HepG2 (cell line): ENCODE results near the gene CNNM2. TPM values are rescaled to one million over a fixed set of nuclear protein-coding genes. Genes with fewer than 3 reads are reported as not detected.

Experiments
- ATAC-seq: fragments of 200-7000 bp; cut with Tn5 transposase; 3 replicates; pipeline ENCODE4 v1.9.1; 2020; ENCODE audit warnings: mild to moderate bottlenecking, moderate library complexity
- BruUV-seq: library from RNA; stranded (reverse); fragments of 400-500 nt; replicated peaks from 2 replicates; lab custom pipeline; 2021; lab: Mats Ljungman, UMichigan
- CTCF ChIA-PET: fragments of 300-600 bp; formaldehyde crosslinking; extraction: SDS; loops from one replicate; lab custom pipeline; 2021; ENCODE audit warnings: low total read pairs, inconsistent platforms, low intra/inter-chr PET ratio; lab: Yijun Ruan, JAX
- POLR2A ChIA-PET: fragments of 350-600 bp; sonication (Branson Sonifier 250); formaldehyde crosslinking; loops from one replicate; lab custom pipeline; 2020; ENCODE audit warnings: antibody characterized with exemption, inconsistent platforms; lab: Yijun Ruan, JAX
- DNase-seq: peaks from one replicate; pipeline ENCODE4 v3.0.0-alpha.2; 2015; ENCODE audit warnings: low spot score
- FAIRE-seq: peaks from 3 replicates; lab custom pipeline; 2011; peaks lifted over from hg19 to GRCh38; lab: Jason Lieb, UNC
- H2AFZ ChIP-seq: one replicate; pipeline ENCODE4 v1.6.1; 2011; ENCODE audit warnings: low read length, inconsistent platforms
- H3K27ac ChIP-seq: fragments of 300-600 bp; 3 replicates; pipeline ENCODE4 v1.8.0; 2011; ENCODE audit warnings: mixed run types, mild to moderate bottlenecking, mixed read lengths, low read length, inconsistent platforms; ENCODE audit not compliant: insufficient read depth; ENCODE audit errors: extremely low read length
- H3K27me3 ChIP-seq, 2 experiments: fragments of 200-600 bp in 1 of 2; 2 replicates in 1 of 2; 3 replicates in 1 of 2; pipeline versions ENCODE4 v1.6.0 to v1.8.0; 2011; ENCODE audit warnings: low read length in 2 of 2, mild to moderate bottlenecking in 2 of 2, moderate library complexity in 2 of 2, inconsistent platforms in 1 of 2; ENCODE audit not compliant: insufficient read depth in 2 of 2, control insufficient read depth in 1 of 2
- H3K36me3 ChIP-seq, 2 experiments: fragments of 200-600 bp in 1 of 2; replicated peaks in 1 of 2; 2 replicates in 1 of 2; 3 replicates in 1 of 2; pipeline versions ENCODE4 v1.5.1 to v1.8.0; 2011; ENCODE audit warnings: low read length in 2 of 2, inconsistent platforms in 1 of 2; ENCODE audit not compliant: insufficient read depth in 2 of 2, control insufficient read depth in 1 of 2
- H3K4me1 ChIP-seq: 2 replicates; pipeline ENCODE4 v1.5.1; 2012; ENCODE audit warnings: low read length, inconsistent platforms; ENCODE audit not compliant: insufficient read depth
- H3K4me2 ChIP-seq: 2 replicates; pipeline ENCODE4 v1.6.0; 2011; ENCODE audit warnings: low read depth, low read length, inconsistent platforms
- H3K4me3 ChIP-seq, 3 experiments: fragments of 200-600 bp in 1 of 3; sonication (generic), shearing (Covaris generic) in 1 of 3; replicated peaks in 1 of 3; 2 replicates each; pipeline ENCODE4 v1.5.1; 2011 to 2016; ENCODE audit warnings: low read length in 3 of 3, inconsistent platforms in 2 of 3, low read depth in 2 of 3, mild to moderate bottlenecking in 2 of 3, control low read depth in 1 of 3, mixed read lengths in 1 of 3; ENCODE audit not compliant: insufficient read depth in 1 of 3
- H3K79me2 ChIP-seq: one replicate; pipeline ENCODE4 v1.6.1; 2011; ENCODE audit warnings: low read length, inconsistent platforms; ENCODE audit not compliant: insufficient read depth
- H3K9ac ChIP-seq: 2 replicates; pipeline ENCODE4 v1.6.0; 2011; ENCODE audit warnings: mild to moderate bottlenecking, low read depth, low read length, inconsistent platforms; ENCODE audit not compliant: insufficient read depth
- H3K9me3 ChIP-seq: 2 replicates; pipeline ENCODE4 v1.5.1; 2012; ENCODE audit warnings: mild to moderate bottlenecking, low read length
- H4K20me1 ChIP-seq: 2 replicates; pipeline ENCODE4 v1.6.0; 2011; ENCODE audit warnings: inconsistent platforms, mild to moderate bottlenecking, low read length, moderate library complexity; ENCODE audit not compliant: insufficient read depth
- HNRNPL ChIP-seq: fragments of 200-400 bp; formaldehyde crosslinking; IDR thresholded peaks from 2 replicates; pipeline ENCODE4 v1.6.1; 2017; ENCODE audit warnings: mild to moderate bottlenecking, low read depth, low read length
- MAFG ChIP-seq: sonication (generic); formaldehyde crosslinking; IDR thresholded peaks from 2 replicates; pipeline ENCODE4 v1.5.1; 2020; ENCODE audit warnings: mild to moderate bottlenecking, missing genetic modification reagents
- NR2F2 ChIP-seq: IDR thresholded peaks from 2 replicates; pipeline ENCODE4 v1.6.1; 2012; ENCODE audit warnings: low read depth, inconsistent platforms, borderline replicate concordance
- PAX8 ChIP-seq: sonication (generic); formaldehyde crosslinking; IDR thresholded peaks from 2 replicates; pipeline ENCODE4 v1.8.0; 2022; ENCODE audit warnings: mild to moderate bottlenecking, missing genetic modification reagents, borderline replicate concordance
- SAP130 ChIP-seq: IDR thresholded peaks from 2 replicates; pipeline ENCODE4 v1.6.1; 2016; ENCODE audit warnings: low read depth
- SETDB1 ChIP-seq: sonication (generic); formaldehyde crosslinking; IDR thresholded peaks from 2 replicates; pipeline ENCODE4 v1.5.1; 2020; ENCODE audit warnings: missing genetic modification reagents, mild to moderate bottlenecking, borderline replicate concordance
- SMARCC2 ChIP-seq: fragments of 450-650 bp; IDR thresholded peaks from 2 replicates; pipeline ENCODE4 v1.6.1; 2017; ENCODE audit warnings: antibody characterized with exemption, mild to moderate bottlenecking
- ZC3H4 ChIP-seq: sonication (generic); formaldehyde crosslinking; IDR thresholded peaks from 2 replicates; pipeline ENCODE4 v1.4.0; 2020; ENCODE audit warnings: missing genetic modification reagents, borderline replicate concordance
- ZEB1 ChIP-seq: IDR thresholded peaks from 2 replicates; pipeline ENCODE4 v1.6.1; 2012; ENCODE audit warnings: mild to moderate bottlenecking, low read depth, inconsistent platforms; ENCODE audit not compliant: insufficient replicate concordance
- ZNF205 ChIP-seq: IDR thresholded peaks from 2 replicates; pipeline ENCODE4 v1.6.1; 2018; ENCODE audit warnings: missing biosample characterization, missing genetic modification reagents
- ZNF747 ChIP-seq: sonication (generic); formaldehyde crosslinking; IDR thresholded peaks from 2 replicates; pipeline ENCODE4 v1.8.1; 2023; ENCODE audit warnings: missing genetic modification reagents, mild to moderate bottlenecking, borderline replicate concordance
- ZNF891 ChIP-seq: sonication (generic); formaldehyde crosslinking; IDR thresholded peaks from 2 replicates; pipeline ENCODE4 v1.5.0; 2020; ENCODE audit warnings: mild to moderate bottlenecking, missing genetic modification reagents
- ZSCAN22 ChIP-seq: sonication (generic); formaldehyde crosslinking; IDR thresholded peaks from 2 replicates; pipeline ENCODE4 v1.4.0; 2020; ENCODE audit warnings: mild to moderate bottlenecking, missing genetic modification reagents
- WGBS: methylation state at CpG from one replicate; pipeline ENCODE4 v1.1.6; 2017; ENCODE audit warnings: low lambda C conversion rate; 5-methylcytosine and 5-hydroxymethylcytosine counted together
- in situ Hi-C: cut with HindIII; loops from 2 replicates; pipeline ENCODE4 v1.10.0; 2017; ENCODE audit warnings: low pct_unique_long_range_greater_than_20kb; ENCODE audit not compliant: extremely low pct_ligation_motif_present
- intact Hi-C: fragments of 100-400 bp; cut with micrococcal nuclease; formaldehyde crosslinking; loops from one replicate; pipeline ENCODE4 v1.10.0; 2022; ENCODE audit not compliant: unreplicated experiment
- polyA plus RNA-seq, 8 experiments: library from polyadenylated mRNA; depleted of rRNA in 3 of 8; stranded (reverse) in 7 of 8; unstranded in 1 of 8; fragments of >200 nt; fragmentation: Illumina TruSeq in 4 of 8; extraction: Trizol in 4 of 8; gene quantifications; 2 replicates each; pipeline versions ENCODE4 v1.2.1 to v1.2.3, GENCODE V29; 2011 to 2016; ENCODE audit warnings: low read depth in 4 of 8, missing spikeins in 1 of 8, mixed read lengths in 1 of 8; ENCODE audit not compliant: insufficient read depth in 1 of 8
- total RNA-seq, 5 experiments: library from RNA; depleted of rRNA; stranded (reverse); fragments of >200 nt; fragmentation: Illumina TruSeq; extraction: Trizol; gene quantifications; 2 replicates each; pipeline ENCODE4 v1.2.3, GENCODE V29; 2016; ENCODE audit warnings: low read depth in 1 of 5
- TF ChIP-seq, protein P1 (sequence below): sonication (generic); formaldehyde crosslinking; IDR thresholded peaks from 2 replicates; pipeline ENCODE4 v1.4.0; 2020; ENCODE audit warnings: missing genetic modification reagents
- TF ChIP-seq, protein P2 (sequence below): conservative IDR thresholded peaks from 2 replicates; pipeline ENCODE4 v1.6.1; 2018; ENCODE audit warnings: missing genetic modification reagents
- TF ChIP-seq, protein P3 (sequence below), 2 experiments: fragments of 450-650 bp in 1 of 2; sonication (generic) in 1 of 2; formaldehyde crosslinking; IDR thresholded peaks; 2 replicates each; pipeline versions ENCODE4 v1.5.0 to v1.8.0; 2020 to 2022; ENCODE audit warnings: mild to moderate bottlenecking in 1 of 2, missing genetic modification reagents in 1 of 2
- TF ChIP-seq, protein P4 (sequence below): sonication (generic); formaldehyde crosslinking; IDR thresholded peaks from 2 replicates; pipeline ENCODE4 v1.4.0; 2020; ENCODE audit warnings: missing genetic modification reagents, mild to moderate bottlenecking, borderline replicate concordance
- TF ChIP-seq, protein P5 (sequence below): IDR thresholded peaks from 2 replicates; pipeline ENCODE4 v1.6.1; 2016; ENCODE audit warnings: mild to moderate bottlenecking
- TF ChIP-seq, protein P6 (sequence below): sonication (generic); formaldehyde crosslinking; conservative IDR thresholded peaks from 2 replicates; pipeline ENCODE4 v1.4.0; 2020; ENCODE audit warnings: missing genetic modification reagents

Gene CNNM2
- total and polyA plus RNA-seq, 2 of the 13 experiments (the other 11 are each of a cell fraction or from before 2014, with no cell fraction given): 7.1 to 9.0 TPM

DNA sequence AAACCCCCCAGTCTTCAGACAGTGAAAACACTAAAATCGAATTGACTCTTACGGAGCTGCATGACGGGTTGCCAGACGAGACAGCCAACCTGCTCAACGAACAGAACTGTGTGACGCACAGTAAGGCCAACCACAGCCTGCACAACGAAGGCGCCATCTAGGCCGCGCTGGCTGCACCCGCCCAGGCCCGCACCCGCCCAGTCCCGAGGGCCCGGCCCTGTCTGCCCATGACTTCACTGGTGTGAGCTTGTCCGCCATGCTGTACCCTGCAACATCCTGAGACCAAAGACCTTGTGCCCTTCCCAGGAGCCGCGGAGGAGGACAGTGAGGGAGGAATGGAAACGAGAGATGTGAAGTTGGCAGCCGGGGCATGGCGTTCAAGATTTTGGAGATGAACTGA is 158.9 kb downstream of the CNNM2 start:
- FAIRE-seq: no peak
- no peak for DNase-seq
- CTCF ChIA-PET: no interaction called here
- Histone ChIP-seq H3K9me3 (no peaks in the 10 kb centered on the region), H3K4me1 (peaks cover 8% of the 10 kb centered on the region), H4K20me1 (no peaks in the 10 kb centered on the region)
- BruUV-seq: no TSS peak
- TF ChIP-seq, protein P1, sequence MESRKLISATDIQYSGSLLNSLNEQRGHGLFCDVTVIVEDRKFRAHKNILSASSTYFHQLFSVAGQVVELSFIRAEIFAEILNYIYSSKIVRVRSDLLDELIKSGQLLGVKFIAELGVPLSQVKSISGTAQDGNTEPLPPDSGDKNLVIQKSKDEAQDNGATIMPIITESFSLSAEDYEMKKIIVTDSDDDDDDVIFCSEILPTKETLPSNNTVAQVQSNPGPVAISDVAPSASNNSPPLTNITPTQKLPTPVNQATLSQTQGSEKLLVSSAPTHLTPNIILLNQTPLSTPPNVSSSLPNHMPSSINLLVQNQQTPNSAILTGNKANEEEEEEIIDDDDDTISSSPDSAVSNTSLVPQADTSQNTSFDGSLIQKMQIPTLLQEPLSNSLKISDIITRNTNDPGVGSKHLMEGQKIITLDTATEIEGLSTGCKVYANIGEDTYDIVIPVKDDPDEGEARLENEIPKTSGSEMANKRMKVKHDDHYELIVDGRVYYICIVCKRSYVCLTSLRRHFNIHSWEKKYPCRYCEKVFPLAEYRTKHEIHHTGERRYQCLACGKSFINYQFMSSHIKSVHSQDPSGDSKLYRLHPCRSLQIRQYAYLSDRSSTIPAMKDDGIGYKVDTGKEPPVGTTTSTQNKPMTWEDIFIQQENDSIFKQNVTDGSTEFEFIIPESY: no peak
- TF ChIP-seq HNRNPL (no peak), ZEB1 (no peak), SETDB1 (CRISPR knock-in tag) (no peak), ZNF891 (no peak), MAFG (CRISPR knock-in tag) (no peak), NR2F2 (no peak), SMARCC2 (no peak), SAP130 (no peak), ZC3H4 (CRISPR knock-in tag) (no peak), PAX8 (CRISPR knock-in tag) (no peak), ZSCAN22 (CRISPR knock-in tag) (no peak), ZNF205 (CRISPR knock-in tag) (no peak), ZNF747 (CRISPR knock-in tag) (no peak)
- TF ChIP-seq, protein P2, sequence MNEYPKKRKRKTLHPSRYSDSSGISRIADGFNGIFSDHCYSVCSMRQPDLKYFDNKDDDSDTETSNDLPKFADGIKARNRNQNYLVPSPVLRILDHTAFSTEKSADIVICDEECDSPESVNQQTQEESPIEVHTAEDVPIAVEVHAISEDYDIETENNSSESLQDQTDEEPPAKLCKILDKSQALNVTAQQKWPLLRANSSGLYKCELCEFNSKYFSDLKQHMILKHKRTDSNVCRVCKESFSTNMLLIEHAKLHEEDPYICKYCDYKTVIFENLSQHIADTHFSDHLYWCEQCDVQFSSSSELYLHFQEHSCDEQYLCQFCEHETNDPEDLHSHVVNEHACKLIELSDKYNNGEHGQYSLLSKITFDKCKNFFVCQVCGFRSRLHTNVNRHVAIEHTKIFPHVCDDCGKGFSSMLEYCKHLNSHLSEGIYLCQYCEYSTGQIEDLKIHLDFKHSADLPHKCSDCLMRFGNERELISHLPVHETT (CRISPR knock-in tag): no peak
- TF ChIP-seq, protein P3, sequence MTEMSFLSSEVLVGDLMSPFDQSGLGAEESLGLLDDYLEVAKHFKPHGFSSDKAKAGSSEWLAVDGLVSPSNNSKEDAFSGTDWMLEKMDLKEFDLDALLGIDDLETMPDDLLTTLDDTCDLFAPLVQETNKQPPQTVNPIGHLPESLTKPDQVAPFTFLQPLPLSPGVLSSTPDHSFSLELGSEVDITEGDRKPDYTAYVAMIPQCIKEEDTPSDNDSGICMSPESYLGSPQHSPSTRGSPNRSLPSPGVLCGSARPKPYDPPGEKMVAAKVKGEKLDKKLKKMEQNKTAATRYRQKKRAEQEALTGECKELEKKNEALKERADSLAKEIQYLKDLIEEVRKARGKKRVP (CRISPR knock-in tag; IDR thresholded peaks at IDR 0.05): no peak
- TF ChIP-seq, protein P4, sequence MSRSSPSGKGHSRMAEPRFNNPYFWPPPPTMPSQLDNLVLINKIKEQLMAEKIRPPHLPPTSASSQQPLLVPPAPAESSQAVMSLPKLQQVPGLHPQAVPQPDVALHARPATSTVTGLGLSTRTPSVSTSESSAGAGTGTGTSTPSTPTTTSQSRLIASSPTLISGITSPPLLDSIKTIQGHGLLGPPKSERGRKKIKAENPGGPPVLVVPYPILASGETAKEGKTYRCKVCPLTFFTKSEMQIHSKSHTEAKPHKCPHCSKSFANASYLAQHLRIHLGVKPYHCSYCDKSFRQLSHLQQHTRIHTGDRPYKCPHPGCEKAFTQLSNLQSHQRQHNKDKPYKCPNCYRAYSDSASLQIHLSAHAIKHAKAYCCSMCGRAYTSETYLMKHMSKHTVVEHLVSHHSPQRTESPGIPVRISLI (CRISPR knock-in tag): no peak
- TF ChIP-seq, protein P5, sequence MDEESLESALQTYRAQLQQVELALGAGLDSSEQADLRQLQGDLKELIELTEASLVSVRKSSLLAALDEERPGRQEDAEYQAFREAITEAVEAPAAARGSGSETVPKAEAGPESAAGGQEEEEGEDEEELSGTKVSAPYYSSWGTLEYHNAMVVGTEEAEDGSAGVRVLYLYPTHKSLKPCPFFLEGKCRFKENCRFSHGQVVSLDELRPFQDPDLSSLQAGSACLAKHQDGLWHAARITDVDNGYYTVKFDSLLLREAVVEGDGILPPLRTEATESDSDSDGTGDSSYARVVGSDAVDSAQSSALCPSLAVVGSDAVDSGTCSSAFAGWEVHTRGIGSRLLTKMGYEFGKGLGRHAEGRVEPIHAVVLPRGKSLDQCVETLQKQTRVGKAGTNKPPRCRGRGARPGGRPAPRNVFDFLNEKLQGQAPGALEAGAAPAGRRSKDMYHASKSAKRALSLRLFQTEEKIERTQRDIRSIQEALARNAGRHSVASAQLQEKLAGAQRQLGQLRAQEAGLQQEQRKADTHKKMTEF (CRISPR knock-in tag): no peak
- TF ChIP-seq, protein P6, sequence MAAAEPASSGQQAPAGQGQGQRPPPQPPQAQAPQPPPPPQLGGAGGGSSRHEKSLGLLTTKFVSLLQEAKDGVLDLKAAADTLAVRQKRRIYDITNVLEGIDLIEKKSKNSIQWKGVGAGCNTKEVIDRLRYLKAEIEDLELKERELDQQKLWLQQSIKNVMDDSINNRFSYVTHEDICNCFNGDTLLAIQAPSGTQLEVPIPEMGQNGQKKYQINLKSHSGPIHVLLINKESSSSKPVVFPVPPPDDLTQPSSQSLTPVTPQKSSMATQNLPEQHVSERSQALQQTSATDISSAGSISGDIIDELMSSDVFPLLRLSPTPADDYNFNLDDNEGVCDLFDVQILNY (CRISPR knock-in tag): no peak
- TF ChIP-seq, all 625 proteins: peak for 0
- WGBS: 97% methylated on average over 21 of the region's 21 CpGs
- intact Hi-C loops: no loop called here
- ATAC-seq: no peak
- Histone ChIP-seq H3K36me3 (peaks cover 18 to 36% of the 10 kb centered on the region in 2 experiments), H3K27me3 (no peaks in the 10 kb centered on the region), H2AFZ (no peak overlapping the region), H3K27ac (no peak overlapping the region), H3K79me2 (no peaks in the 10 kb centered on the region), H3K4me3 (no peak overlapping the region), H3K4me2 (no peak overlapping the region), H3K9ac (no peak overlapping the region)
- POLR2A ChIA-PET: no interaction called here
- in situ Hi-C loops: no loop called here
